Mesendoderm (in vitro differentiated cells): ENCODE results near the gene ABCB6.

Experiments
- DNase-seq: peaks from one replicate; pipeline ENCODE4 v3.0.0; 2013
- H2AK5ac ChIP-seq: 2 replicates; pipeline ENCODE4 v1.6.1; 2013; ENCODE audit warnings: low read length, inconsistent platforms
- H2BK120ac ChIP-seq: 2 replicates; pipeline ENCODE4 v1.6.1; 2013; ENCODE audit warnings: low read depth, mild to moderate bottlenecking, low read length, moderate library complexity, mixed read lengths
- H2BK15ac ChIP-seq: replicated peaks from 2 replicates; pipeline ENCODE4 v1.6.1; 2013; ENCODE audit warnings: low read depth, mild to moderate bottlenecking, moderate library complexity
- H2BK5ac ChIP-seq: 2 replicates; pipeline ENCODE4 v1.6.1; 2013; ENCODE audit warnings: low read length, inconsistent platforms
- H3K18ac ChIP-seq: 2 replicates; pipeline ENCODE4 v1.6.1; 2013; ENCODE audit warnings: mild to moderate bottlenecking, low read length, mixed read lengths
- H3K23ac ChIP-seq: one replicate; pipeline ENCODE4 v1.6.1; 2013; ENCODE audit warnings: low read length
- H3K27ac ChIP-seq: 2 replicates; pipeline ENCODE4 v1.5.1; 2013; ENCODE audit warnings: low read depth, mild to moderate bottlenecking, inconsistent platforms, low read length, moderate library complexity
- H3K27me3 ChIP-seq: 2 replicates; pipeline ENCODE4 v1.6.1; 2013; ENCODE audit warnings: low read length, control low read depth, mild to moderate bottlenecking, inconsistent platforms; ENCODE audit not compliant: insufficient read depth, poor library complexity
- H3K36me3 ChIP-seq: 2 replicates; pipeline ENCODE4 v1.6.1; 2013; ENCODE audit warnings: low read length, inconsistent platforms; ENCODE audit not compliant: control insufficient read depth, insufficient read depth
- H3K4ac ChIP-seq: one replicate; pipeline ENCODE4 v1.6.1; 2013; ENCODE audit warnings: low read depth, mild to moderate bottlenecking, low read length, moderate library complexity
- H3K4me1 ChIP-seq: 2 replicates; pipeline ENCODE4 v1.6.1; 2013; ENCODE audit warnings: low read depth, low read length, inconsistent platforms; ENCODE audit not compliant: control insufficient read depth
- H3K4me2 ChIP-seq: 2 replicates; pipeline ENCODE4 v1.6.1; 2013; ENCODE audit warnings: low read length
- H3K4me3 ChIP-seq: 2 replicates; pipeline ENCODE4 v1.5.1; 2013; ENCODE audit warnings: mild to moderate bottlenecking, low read length
- H3K56ac ChIP-seq: one replicate; pipeline ENCODE4 v1.6.1; 2013; ENCODE audit warnings: low read length
- H3K79me1 ChIP-seq: 2 replicates; pipeline ENCODE4 v1.6.1; 2013; ENCODE audit warnings: low read length, inconsistent platforms
- H3K79me2 ChIP-seq: 2 replicates; pipeline ENCODE4 v1.6.1; 2013; ENCODE audit warnings: mild to moderate bottlenecking, low read length; ENCODE audit not compliant: control insufficient read depth, insufficient read depth
- H3K9ac ChIP-seq: 2 replicates; pipeline ENCODE4 v1.6.1; 2013; ENCODE audit warnings: low read length, inconsistent platforms
- H4K5ac ChIP-seq: one replicate; pipeline ENCODE4 v1.6.1; 2013; ENCODE audit warnings: low read length
- H4K8ac ChIP-seq: one replicate; pipeline ENCODE4 v1.6.1; 2013; ENCODE audit warnings: low read depth, mild to moderate bottlenecking, control low read depth, low read length, moderate library complexity
- WGBS: extraction: QIAGEN DNeasy Blood & Tissue Kit; methylation state at CpG from one replicate; pipeline ENCODE4 v1.1.7; 2013; ENCODE audit warnings: low lambda C conversion rate, missing lambda C conversion rate; ENCODE audit not compliant: insufficient coverage; ENCODE audit errors: extremely low coverage; 5-methylcytosine and 5-hydroxymethylcytosine counted together

The ABCB6 gene

DNA sequence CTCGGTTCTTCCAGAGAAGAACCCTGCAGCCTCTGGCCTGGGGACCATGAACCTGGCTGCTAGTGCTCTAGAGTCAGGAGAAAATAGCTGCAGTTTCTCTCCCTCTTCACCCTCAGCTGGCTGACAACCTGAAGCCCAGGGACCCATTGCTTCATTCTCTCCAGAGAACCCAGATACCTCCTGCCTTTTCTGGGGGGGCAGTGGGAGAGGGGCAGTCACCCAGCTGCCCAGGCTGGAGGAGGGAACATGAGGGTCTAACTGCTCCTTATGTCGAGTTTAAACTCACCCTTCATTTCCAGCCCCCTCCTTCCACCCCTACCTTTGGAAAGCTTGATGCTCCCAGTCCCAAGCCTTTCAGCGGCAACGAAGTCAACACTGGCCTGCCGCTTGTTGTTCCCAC lies 19.8 kb downstream of the ABCB6 start:
- no peaks in the 10 kb centered on the region for H3K79me2 ChIP-seq
- H3K4me1 ChIP-seq, result no peaks in the 10 kb centered on the region
- no peak for DNase-seq
- H3K4me3 ChIP-seq, result no peak overlapping the region
- no CpG with 5 or more reads among the region's 5 CpGs for WGBS
- H4K8ac ChIP-seq, result no peak overlapping the region
- H3K9ac ChIP-seq, result no peak overlapping the region
- H2BK120ac ChIP-seq, result no peak overlapping the region
- no peak overlapping the region for H2AK5ac ChIP-seq
- no peak overlapping the region for H3K27ac ChIP-seq
- no peak overlapping the region for H3K4me2 ChIP-seq
- no peak overlapping the region for H3K18ac ChIP-seq
- no peaks in the 10 kb centered on the region for H3K79me1 ChIP-seq
- no peak overlapping the region for H2BK15ac ChIP-seq
- no peak overlapping the region for H3K4ac ChIP-seq
- H4K5ac ChIP-seq, result no peak overlapping the region
- no peaks in the 10 kb centered on the region for H3K36me3 ChIP-seq
- no peaks in the 10 kb centered on the region for H3K27me3 ChIP-seq
- no peak overlapping the region for H2BK5ac ChIP-seq
- H3K56ac ChIP-seq, result no peak overlapping the region
- H3K23ac ChIP-seq, result no peak overlapping the region

DNA sequence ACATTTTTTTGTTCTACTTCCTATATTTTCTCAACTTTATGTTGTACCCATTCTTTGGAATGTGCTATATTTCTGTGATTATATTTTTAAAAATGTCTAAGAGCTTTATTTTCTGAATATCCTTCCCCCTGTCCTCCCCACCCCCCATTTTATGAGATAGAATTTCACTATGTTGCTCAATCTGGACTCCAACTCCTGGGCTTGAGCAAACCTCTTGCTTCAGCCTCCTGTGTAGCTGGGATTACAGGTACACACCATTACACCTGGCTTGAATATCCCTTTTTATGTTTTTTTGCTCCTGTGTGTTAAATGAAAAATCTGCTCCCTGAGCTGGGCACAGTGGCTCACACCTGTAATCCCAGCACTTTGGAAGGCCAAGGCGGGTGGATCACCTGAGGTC lies 21.4 kb downstream of the ABCB6 start:
- DNase-seq, result no peak
- H3K27ac ChIP-seq, result no peak overlapping the region
- H2AK5ac ChIP-seq, result no peak overlapping the region
- no peak overlapping the region for H3K4ac ChIP-seq
- H3K23ac ChIP-seq, result no peak overlapping the region
- no peak overlapping the region for H3K4me2 ChIP-seq
- WGBS, result no CpG with 5 or more reads among the region's 1 CpG
- H3K56ac ChIP-seq, result no peak overlapping the region
- no peak overlapping the region for H3K18ac ChIP-seq
- H4K5ac ChIP-seq, result no peak overlapping the region
- H3K27me3 ChIP-seq, result no peaks in the 10 kb centered on the region
- H3K4me3 ChIP-seq, result no peak overlapping the region
- H3K79me2 ChIP-seq, result no peaks in the 10 kb centered on the region
- no peak overlapping the region for H4K8ac ChIP-seq
- no peak overlapping the region for H3K9ac ChIP-seq
- no peak overlapping the region for H2BK15ac ChIP-seq
- H2BK120ac ChIP-seq, result no peak overlapping the region
- H3K4me1 ChIP-seq, result no peaks in the 10 kb centered on the region
- no peaks in the 10 kb centered on the region for H3K36me3 ChIP-seq
- no peaks in the 10 kb centered on the region for H3K79me1 ChIP-seq
- no peak overlapping the region for H2BK5ac ChIP-seq

DNA sequence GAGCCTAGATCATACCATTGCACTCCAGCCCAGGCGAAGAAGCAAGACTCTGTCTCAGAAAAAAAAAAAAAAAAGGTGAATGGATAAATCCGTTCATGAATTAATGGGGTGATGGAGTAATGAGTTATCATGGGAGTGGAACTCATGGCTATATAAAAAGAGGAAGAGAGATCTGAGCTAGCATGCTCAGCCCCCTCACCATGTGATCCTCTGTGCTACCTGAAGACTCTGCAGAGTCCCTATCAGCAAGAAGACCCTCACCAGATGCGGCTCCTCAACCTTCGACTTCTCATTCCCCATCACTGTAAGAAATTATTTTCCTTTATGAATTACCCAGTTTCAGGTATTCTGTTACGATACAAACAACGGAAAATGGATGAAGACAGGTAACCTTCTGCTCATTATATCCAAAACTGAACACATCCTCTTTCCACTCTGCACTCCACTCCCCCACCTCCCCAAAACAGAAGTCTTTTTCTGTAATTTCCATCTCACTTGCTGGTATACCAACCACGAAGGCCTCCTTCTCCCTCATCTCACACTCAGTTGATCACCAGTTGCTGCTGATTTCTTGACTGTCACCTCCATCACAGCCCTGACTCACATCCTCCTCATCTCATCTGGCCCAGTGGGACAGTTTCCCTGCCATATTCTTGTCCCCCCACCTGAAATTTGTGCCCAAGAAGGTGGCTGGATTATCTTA lies 31.9 kb downstream of the ABCB6 start:
- Histone ChIP-seq H3K18ac (no peak overlapping the region), H4K8ac (no peak overlapping the region), H3K4me3 (no peak overlapping the region), H3K4ac (no peak overlapping the region), H3K36me3 (peaks cover 4% of the 10 kb centered on the region), H3K27ac (no peak overlapping the region), H3K23ac (no peak overlapping the region), H3K27me3 (no peaks in the 10 kb centered on the region), H3K79me2 (no peaks in the 10 kb centered on the region), H3K9ac (no peak overlapping the region), H2BK5ac (no peak overlapping the region), H3K79me1 (no peaks in the 10 kb centered on the region), H3K4me2 (no peak overlapping the region), H3K56ac (no peak overlapping the region), H4K5ac (no peak overlapping the region), H2AK5ac (no peak overlapping the region), H2BK120ac (no peak overlapping the region), H2BK15ac (no peak overlapping the region), H3K4me1 (no peaks in the 10 kb centered on the region)
- DNase-seq, result no peak
- WGBS, result no CpG with 5 or more reads among the region's 7 CpGs

DNA sequence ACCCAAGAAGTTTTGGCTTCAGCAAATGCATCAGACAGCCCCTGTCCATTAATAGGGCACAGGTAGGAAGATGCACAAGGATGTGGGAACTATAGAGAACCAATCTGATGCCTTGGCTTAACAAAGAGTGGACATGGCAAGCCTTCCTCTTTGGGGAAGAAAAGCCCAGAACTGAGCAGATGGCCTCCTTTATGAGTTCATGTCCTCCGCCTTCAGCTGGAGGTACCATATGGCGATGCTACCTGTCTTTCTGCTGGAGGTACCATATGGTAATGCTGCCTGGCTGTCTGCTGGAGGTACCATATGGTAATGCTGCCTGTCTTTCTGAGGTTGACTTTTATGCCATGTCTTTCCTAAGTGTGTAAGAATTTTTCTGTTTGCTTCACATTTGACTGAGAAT lies 34.6 kb downstream of the ABCB6 start:
- Histone ChIP-seq H3K4ac (no peak overlapping the region), H3K36me3 (peaks cover 5% of the 10 kb centered on the region), H3K4me2 (no peak overlapping the region), H3K4me1 (no peaks in the 10 kb centered on the region), H3K27me3 (no peaks in the 10 kb centered on the region), H3K79me1 (peaks cover 8% of the 10 kb centered on the region), H2AK5ac (no peak overlapping the region), H3K18ac (no peak overlapping the region), H2BK120ac (no peak overlapping the region), H3K9ac (no peak overlapping the region), H2BK5ac (no peak overlapping the region), H4K8ac (no peak overlapping the region), H3K79me2 (no peaks in the 10 kb centered on the region), H3K56ac (no peak overlapping the region), H3K27ac (no peak overlapping the region), H2BK15ac (no peak overlapping the region), H3K23ac (no peak overlapping the region), H4K5ac (no peak overlapping the region), H3K4me3 (no peak overlapping the region)
- no CpG with 5 or more reads among the region's 2 CpGs for WGBS
- no peak for DNase-seq

DNA sequence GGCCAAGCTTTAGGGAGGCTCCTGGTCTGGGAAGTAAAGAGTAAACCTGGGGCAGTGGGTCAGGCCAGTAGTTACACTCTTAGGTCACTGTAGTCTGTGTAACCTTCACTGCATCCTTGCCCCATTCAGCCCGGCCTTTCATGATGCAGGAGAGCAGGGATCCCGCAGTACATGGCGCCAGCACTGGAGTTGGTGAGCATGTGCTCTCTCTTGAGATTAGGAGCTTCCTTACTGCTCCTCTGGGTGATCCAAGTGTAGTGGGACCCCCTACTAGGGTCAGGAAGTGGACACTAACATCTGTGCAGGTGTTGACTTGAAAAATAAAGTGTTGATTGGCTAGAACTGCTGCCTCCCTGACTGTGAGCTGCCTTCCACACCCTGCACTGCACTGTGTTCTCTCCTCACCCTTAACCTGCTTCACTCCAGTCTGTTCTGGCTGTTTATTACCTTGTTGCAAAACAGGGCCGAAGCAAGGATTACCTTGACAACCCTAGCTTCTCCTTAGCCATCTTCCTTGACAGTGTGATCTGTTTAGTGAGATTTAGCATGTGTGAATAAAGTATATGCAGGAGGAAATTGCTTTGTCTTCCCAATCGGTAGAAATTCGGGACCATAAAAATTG lies 35.5 kb downstream of the ABCB6 start:
- Histone ChIP-seq H3K36me3 (peaks cover 5% of the 10 kb centered on the region), H2BK5ac (no peak overlapping the region), H3K56ac (no peak overlapping the region), H3K27ac (no peak overlapping the region), H4K8ac (no peak overlapping the region), H3K18ac (no peak overlapping the region), H3K27me3 (no peaks in the 10 kb centered on the region), H3K4me3 (no peak overlapping the region), H3K23ac (no peak overlapping the region), H3K4me2 (no peak overlapping the region), H3K9ac (no peak overlapping the region), H3K79me2 (peaks cover 2% of the 10 kb centered on the region), H2AK5ac (no peak overlapping the region), H2BK15ac (no peak overlapping the region), H3K4me1 (peaks cover 3% of the 10 kb centered on the region), H4K5ac (no peak overlapping the region), H2BK120ac (no peak overlapping the region), H3K4ac (no peak overlapping the region), H3K79me1 (peaks cover 12% of the 10 kb centered on the region)
- no CpG with 5 or more reads among the region's 6 CpGs for WGBS
- no peak for DNase-seq
